GM12872 (cell line): ENCODE measurements around the gene RGP1.

Experiments used
- CTCF ChIP-seq: IDR thresholded peaks from 3 replicates; pipeline ENCODE4 v1.5.1; 2011; ENCODE audit warnings: low read depth, mild to moderate bottlenecking, low read length, moderate library complexity; ENCODE audit not compliant: insufficient read depth

RGP1 gene

GRCh38 chr9:35725362-35725761 is 23.7 kb upstream of the RGP1 start:
- TF ChIP-seq CTCF = 0 out of 3 replicates have a peak, but pooled peaks have one; percentile 4

- peak; percentile 44 for TF ChIP-seq CTCF
These were observed 22.2 kb upstream of the RGP1 start for GRCh38 chr9:35726931-35727330.

- TF ChIP-seq CTCF = no peak
These were observed 21.4 kb upstream of the RGP1 start for GRCh38 chr9:35727676-35728040.

GRCh38 chr9:35728041-35728971 is 20.8 kb upstream of the RGP1 start:
- no peak for TF ChIP-seq CTCF

GRCh38 chr9:35729101-35729500 is 20.0 kb upstream of the RGP1 start:
- no peak for TF ChIP-seq CTCF

GRCh38 chr9:35729700-35730485 is 19.2 kb upstream of the RGP1 start:
- peak; percentile 72; the same call in 2 of the 3 replicates for TF ChIP-seq CTCF

GRCh38 chr9:35730486-35730854 is 18.6 kb upstream of the RGP1 start:
- no peak for TF ChIP-seq CTCF
